Endodermal cell (in vitro differentiated cells): ENCODE data around the gene SMIM3. TPM values are rescaled to one million over a fixed set of nuclear protein-coding genes. Genes with fewer than 3 reads are reported as not detected.

Experiments used
- DNase-seq: peaks from one replicate; pipeline ENCODE4 v3.0.0-alpha.2; 2017
- H3K27ac ChIP-seq: 2 replicates; pipeline ENCODE4 v1.5.1; 2013; ENCODE audit warnings: mild to moderate bottlenecking, low read depth, low read length, moderate library complexity
- H3K27me3 ChIP-seq: 2 replicates; pipeline ENCODE4 v1.6.1; 2013; ENCODE audit warnings: mild to moderate bottlenecking, low read length, moderate library complexity; ENCODE audit not compliant: insufficient read depth, control insufficient read depth, poor library complexity, severe bottlenecking
- H3K36me3 ChIP-seq: 2 replicates; pipeline ENCODE4 v1.7.0; 2013; ENCODE audit warnings: mild to moderate bottlenecking, low read length, moderate library complexity; ENCODE audit not compliant: control insufficient read depth, insufficient read depth
- H3K4me1 ChIP-seq: one replicate; pipeline ENCODE4 v1.7.0; 2013; ENCODE audit warnings: low read length; ENCODE audit not compliant: control insufficient read depth, insufficient read depth
- H3K4me3 ChIP-seq: 2 replicates; pipeline ENCODE4 v1.5.1; 2013; ENCODE audit warnings: mild to moderate bottlenecking, low read length, moderate library complexity
- H3K9ac ChIP-seq: 2 replicates; pipeline ENCODE4 v1.6.1; 2013; ENCODE audit warnings: mild to moderate bottlenecking, low read length, moderate library complexity; ENCODE audit not compliant: poor library complexity, severe bottlenecking; ENCODE audit errors: extremely low read depth
- H3K9me3 ChIP-seq: 2 replicates; pipeline ENCODE4 v1.6.1; 2013; ENCODE audit warnings: mild to moderate bottlenecking, low read length, moderate library complexity; ENCODE audit not compliant: control insufficient read depth
- H3K27ac Mint-ChIP-seq: 2 replicates; pipeline ENCODE4 v1.8.0; 2020; ENCODE audit warnings: mixed read lengths
- H3K27me3 Mint-ChIP-seq: 2 replicates; pipeline ENCODE4 v1.8.0; 2021; ENCODE audit warnings: mild to moderate bottlenecking, mixed read lengths; ENCODE audit not compliant: insufficient read depth
- H3K36me3 Mint-ChIP-seq: 2 replicates; pipeline ENCODE4 v1.8.0; 2020; ENCODE audit warnings: low read depth, mixed read lengths
- H3K4me1 Mint-ChIP-seq: 2 replicates; pipeline ENCODE4 v1.8.0; 2020; ENCODE audit warnings: mixed read lengths
- H3K4me3 Mint-ChIP-seq: 2 replicates; pipeline ENCODE4 v1.8.0; 2020; ENCODE audit warnings: mild to moderate bottlenecking, moderate library complexity, mixed read lengths
- H3K9me3 Mint-ChIP-seq: 2 replicates; pipeline ENCODE4 v1.8.0; 2020; ENCODE audit warnings: mild to moderate bottlenecking, mixed read lengths
- CTCF ChIP-seq: fragments of 200-600 bp; sonication (generic); conservative IDR thresholded peaks from 2 replicates; pipeline ENCODE4 v1.5.0; 2021; ENCODE audit warnings: antibody characterized with exemption, mild to moderate bottlenecking
- WGBS, 2 experiments: methylation state at CpG; one replicate each; pipeline versions ENCODE4 v1.1.5 to v1.1.7; 2013; ENCODE audit warnings: missing lambda C conversion rate in 2 of 2, mixed read lengths in 1 of 2; ENCODE audit not compliant: insufficient coverage in 1 of 2, insufficient read length in 1 of 2; 5-methylcytosine and 5-hydroxymethylcytosine counted together
- total RNA-seq, 2 donors: library from RNA; stranded (reverse); fragmentation: NEBNext Ultra II Directional in 1 of 2; extraction: Animal tissue kit (Norgen Biotek cat#: 25700) in 1 of 2; gene quantifications; 2 replicates in 1 of 2; 3 replicates in 1 of 2; pipeline ENCODE4 v1.2.1, GENCODE V29; 2021

The SMIM3 gene
- total RNA-seq, 2 donors from 2014 or later: 6.3 to 9.0 TPM

GRCh38 chr5:150781706-150782614 lies 3.4 kb downstream of the SMIM3 start:
- Histone ChIP-seq H3K27me3 (peaks cover 14% of the 10 kb centered on the region), H3K4me1 (peaks cover 13% of the 10 kb centered on the region), H3K9me3 (peaks cover 16% of the 10 kb centered on the region), H3K36me3 (no peaks in the 10 kb centered on the region), H3K9ac (no peak overlapping the region), H3K27ac (no peak overlapping the region), H3K4me3 (no peak overlapping the region)
- peaks cover 5% of the 10 kb centered on the region for H3K36me3 Mint-ChIP-seq
- peaks cover 31% of the 10 kb centered on the region for H3K27me3 Mint-ChIP-seq
- peak; percentile 88 for DNase-seq
- no peak overlapping the region for H3K27ac Mint-ChIP-seq
- H3K9me3 Mint-ChIP-seq: peaks cover 12% of the 10 kb centered on the region
- peaks cover 27% of the 10 kb centered on the region for H3K4me1 Mint-ChIP-seq
- 68 to 100% methylated on average over 1 to 10 of the region's 10 CpGs for WGBS, 2 experiments
- peak overlapping the region; percentile 2 for H3K4me3 Mint-ChIP-seq
- TF ChIP-seq CTCF: no peak

- Mint-ChIP-seq H3K27me3 (peaks cover 28% of the 10 kb centered on the region), H3K27ac (no peak overlapping the region), H3K4me1 (peaks cover 24% of the 10 kb centered on the region), H3K9me3 (peaks cover 12% of the 10 kb centered on the region), H3K36me3 (peaks cover 5% of the 10 kb centered on the region), H3K4me3 (no peak overlapping the region)
- WGBS, 2 experiments: 92 to 96% methylated on average over 2 to 3 of the region's 3 CpGs
- peaks cover 16% of the 10 kb centered on the region for H3K9me3 ChIP-seq
- DNase-seq: no peak
- no peak for TF ChIP-seq CTCF
- no peaks in the 10 kb centered on the region for H3K36me3 ChIP-seq
- H3K4me1 ChIP-seq: peaks cover 10% of the 10 kb centered on the region
- H3K4me3 ChIP-seq: no peak overlapping the region
- peaks cover 14% of the 10 kb centered on the region for H3K27me3 ChIP-seq
- no peak overlapping the region for H3K9ac ChIP-seq
- H3K27ac ChIP-seq: no peak overlapping the region
Observed at GRCh38 chr5:150782850-150783249, 4.3 kb downstream of the SMIM3 start.

GRCh38 chr5:150783422-150783928 lies 4.9 kb downstream of the SMIM3 start:
- Mint-ChIP-seq H3K9me3 (peaks cover 12% of the 10 kb centered on the region), H3K27me3 (peaks cover 27% of the 10 kb centered on the region), H3K36me3 (peaks cover 5% of the 10 kb centered on the region), H3K27ac (no peak overlapping the region), H3K4me3 (no peak overlapping the region), H3K4me1 (peaks cover 20% of the 10 kb centered on the region)
- Histone ChIP-seq H3K9me3 (peaks cover 16% of the 10 kb centered on the region), H3K27me3 (peaks cover 14% of the 10 kb centered on the region), H3K36me3 (no peaks in the 10 kb centered on the region), H3K4me1 (peaks cover 8% of the 10 kb centered on the region), H3K27ac (no peak overlapping the region), H3K4me3 (peak overlapping the region; percentile 32), H3K9ac (no peak overlapping the region)
- DNase-seq: peak; percentile 80
- no peak for TF ChIP-seq CTCF
- 73 to 81% methylated on average over 5 to 7 of the region's 7 CpGs for WGBS, 2 experiments
